Measurements from ENCODE around the gene TICAM1. TPM values are rescaled to one million over a fixed set of nuclear protein-coding genes. Genes with fewer than 3 reads are reported as not detected.

The TICAM1 gene
- total RNA-seq, 1 experiment from 2014 or later: 0.48 TPM

GRCh38 chr19:4844348-4845179, 13.1 kb upstream of the TICAM1 start:
- H3K4ac ChIP-seq (ENCODE audit: low read depth, low read length): no peak overlapping the region
- no peak overlapping the region for H3K18ac ChIP-seq (ENCODE audit: insufficient read length, low read depth, low read length)
- no peak overlapping the region for H2BK20ac ChIP-seq (ENCODE audit: low read depth, low read length, poor library complexity, severe bottlenecking)
- no peaks in the 10 kb centered on the region for H3K79me2 ChIP-seq (ENCODE audit: insufficient read depth, low read length)
- H4K5ac ChIP-seq (ENCODE audit: insufficient read length, low read depth, low read length): no peak overlapping the region
- no peak overlapping the region for H2AFZ ChIP-seq (ENCODE audit: low read length)
- no peak overlapping the region for H2AK5ac ChIP-seq (ENCODE audit: insufficient read length, low read length)
- peaks cover 35 to 81% (median 70%) of the 10 kb centered on the region in 3 experiments for H3K36me3 Mint-ChIP-seq (ENCODE audit: insufficient read depth in 1 of 3, low read depth in 3 of 3)
- H3K56ac ChIP-seq (ENCODE audit: insufficient read length, low read depth, low read length): no peak overlapping the region
- H3T11ph ChIP-seq (ENCODE audit: low read length): no peak overlapping the region
- no peak overlapping the region for H2BK15ac ChIP-seq (ENCODE audit: low read depth, low read length)
- H2BK5ac ChIP-seq (ENCODE audit: insufficient read length, low read length): no peak overlapping the region
- no peaks in the 10 kb centered on the region for H3K4me1 Mint-ChIP-seq
- no peak for DNase-seq
- H4K20me1 ChIP-seq (ENCODE audit: control insufficient read depth, insufficient read depth, insufficient read length): no peaks in the 10 kb centered on the region
- H4K91ac ChIP-seq (ENCODE audit: insufficient read length, low read depth, low read length): no peak overlapping the region
- TF ChIP-seq CTCF (conservative IDR thresholded peaks at IDR 0.05): no peak
- H3K27me3 ChIP-seq (ENCODE audit: insufficient read depth, low read length): no peaks in the 10 kb centered on the region
- peak overlapping the region in 1 of 3 experiments; percentile 39; a peak in 2 of 7 replicates for H3K27ac Mint-ChIP-seq
- no peak overlapping the region for H3K27ac ChIP-seq (ENCODE audit: insufficient read length, low read depth, low read length)
- H4K8ac ChIP-seq (replicated peaks; ENCODE audit: insufficient read length, low read depth, low read length): no peak overlapping the region
- no peaks in the 10 kb centered on the region for H3K9me3 Mint-ChIP-seq
- no peak overlapping the region for H3K23ac ChIP-seq (ENCODE audit: insufficient read length, low read depth, low read length)
- no peak overlapping the region for H2BK120ac ChIP-seq (ENCODE audit: low read depth, low read length, poor library complexity, severe bottlenecking)
- no CpG with 5 or more reads among the region's 10 CpGs for WGBS (ENCODE audit: extremely low coverage, insufficient read length, low lambda C conversion rate)
- H3K27me3 Mint-ChIP-seq (ENCODE audit: low read depth): no peaks in the 10 kb centered on the region
- H3K9ac ChIP-seq (ENCODE audit: extremely low read depth, insufficient read length, low read length): no peak overlapping the region
- H3K79me1 ChIP-seq (ENCODE audit: insufficient read depth, low read depth, low read length, poor library complexity, severe bottlenecking): no peaks in the 10 kb centered on the region
- no peaks in the 10 kb centered on the region for H3K4me1 ChIP-seq (ENCODE audit: insufficient read depth, low read length)
- H3K4me3 Mint-ChIP-seq: no peak overlapping the region
- H3K9me3 ChIP-seq (ENCODE audit: control insufficient read depth, low read depth, low read length): no peaks in the 10 kb centered on the region
- no peaks in the 10 kb centered on the region for H3K23me2 ChIP-seq (ENCODE audit: insufficient read length, low read depth, low read length, poor library complexity, severe bottlenecking)
- H3K4me2 ChIP-seq (ENCODE audit: insufficient read depth, insufficient read length, low read length): no peak overlapping the region
- H2BK12ac ChIP-seq (ENCODE audit: insufficient read length, low read depth, low read length): no peak overlapping the region
- no peak overlapping the region for H3K14ac ChIP-seq (ENCODE audit: insufficient read depth, low read length)
